HG03432 (cell line): ENCODE results near the gene ADAMTS16.

Experiments used
- ATAC-seq: cut with Tn5 transposase; IDR thresholded peaks from one replicate; pipeline ENCODE4 v1.9.1; 2021; ENCODE audit warnings: mild to moderate bottlenecking, moderate library complexity; ENCODE audit not compliant: unreplicated experiment

Gene ADAMTS16

DNA sequence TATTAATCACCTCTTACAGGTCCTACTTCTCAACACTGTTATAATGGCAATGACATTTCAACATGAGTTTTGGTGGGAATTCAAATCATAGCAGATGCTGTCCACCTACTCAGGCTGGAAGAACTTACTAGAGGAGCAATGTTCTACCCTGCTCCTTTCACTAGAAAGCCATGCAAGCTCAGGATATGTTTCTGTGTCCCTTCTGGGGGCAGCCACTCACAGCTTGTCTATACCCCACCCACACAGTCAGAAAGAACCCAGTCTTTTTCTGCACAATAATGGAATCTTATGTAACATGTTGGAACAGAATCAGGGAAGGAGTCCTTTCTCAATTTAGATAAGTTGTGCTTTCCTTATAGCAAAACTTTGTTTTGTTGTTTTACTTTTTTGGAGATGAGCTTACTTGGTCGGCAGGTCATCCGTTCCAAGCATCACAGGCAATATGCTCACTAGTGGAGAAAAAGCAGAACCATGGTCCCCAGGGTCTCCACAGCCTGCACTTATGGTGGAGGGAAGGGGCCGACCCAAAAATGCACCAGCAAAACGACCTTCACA is 229.0 kb downstream of the ADAMTS16 start:
- ATAC-seq = no peak
